Hematopoietic multipotent progenitor cell (in vitro differentiated cells): Measurements from ENCODE around the gene ADRA2A. TPM values are rescaled to one million over a fixed set of nuclear protein-coding genes. Genes with fewer than 3 reads are reported as not detected.

ENCODE experiments used
- DNase-seq, 3 donors: peaks; one replicate each; pipeline ENCODE4 v3.0.0-alpha.2; 2011 to 2015; ENCODE audit warnings: low read depth in 2 of 3, low spot score in 2 of 3
- total RNA-seq: library from RNA; depleted of rRNA; stranded (reverse); fragments of >200 nt; gene quantifications from one replicate; pipeline ENCODE4 v1.2.3, GENCODE V29; 2012

ADRA2A gene
- 6.5 TPM for total RNA-seq

DNA sequence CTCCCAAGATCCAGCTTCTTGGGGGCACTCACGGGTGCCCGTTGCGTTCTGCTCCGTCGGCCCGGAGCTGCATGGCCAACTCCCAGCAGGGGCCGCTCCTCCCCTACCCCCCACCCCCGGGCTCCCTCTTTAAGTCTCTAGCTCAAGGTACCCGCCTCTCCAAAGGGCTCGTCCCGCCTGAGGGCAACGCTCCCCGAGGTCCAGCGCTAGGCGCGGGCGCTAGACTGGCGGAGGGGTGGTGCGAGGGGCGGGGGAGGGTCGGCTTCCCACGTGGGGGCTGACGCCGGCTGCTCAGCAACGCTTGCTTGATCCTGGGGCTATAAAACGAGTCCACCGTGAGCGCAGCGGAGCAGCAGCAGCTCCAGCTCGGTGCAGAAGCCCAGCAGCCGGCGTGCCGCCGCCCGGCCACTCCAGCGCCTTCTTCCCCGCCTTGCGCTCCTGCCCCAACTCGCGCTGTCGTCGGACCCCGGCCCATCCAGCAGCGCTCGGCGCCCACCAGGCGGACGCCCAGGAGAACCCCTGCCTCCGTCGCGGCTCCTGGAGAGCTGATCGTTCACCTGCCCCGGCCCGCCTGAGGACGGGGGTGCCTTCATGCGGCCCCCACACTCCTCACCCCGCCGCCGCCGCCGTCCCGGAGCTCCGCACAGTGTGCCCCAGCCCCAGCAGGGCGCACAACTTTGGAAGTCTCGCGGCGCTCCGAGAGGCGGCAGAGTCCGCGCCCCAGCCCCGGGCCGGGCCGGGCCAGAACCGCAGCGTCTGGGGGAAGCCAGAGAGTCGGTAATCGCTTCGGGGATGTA lies at the start of gene ADRA2A:
Gene ADRA2A (plus strand): TSS at position 348 of the 797 bp plus-strand sequence. CDS start 968 bp downstream, outside the sequence.
- peak in 2 of 3 donors; percentile 68 to 75 for DNase-seq

DNA sequence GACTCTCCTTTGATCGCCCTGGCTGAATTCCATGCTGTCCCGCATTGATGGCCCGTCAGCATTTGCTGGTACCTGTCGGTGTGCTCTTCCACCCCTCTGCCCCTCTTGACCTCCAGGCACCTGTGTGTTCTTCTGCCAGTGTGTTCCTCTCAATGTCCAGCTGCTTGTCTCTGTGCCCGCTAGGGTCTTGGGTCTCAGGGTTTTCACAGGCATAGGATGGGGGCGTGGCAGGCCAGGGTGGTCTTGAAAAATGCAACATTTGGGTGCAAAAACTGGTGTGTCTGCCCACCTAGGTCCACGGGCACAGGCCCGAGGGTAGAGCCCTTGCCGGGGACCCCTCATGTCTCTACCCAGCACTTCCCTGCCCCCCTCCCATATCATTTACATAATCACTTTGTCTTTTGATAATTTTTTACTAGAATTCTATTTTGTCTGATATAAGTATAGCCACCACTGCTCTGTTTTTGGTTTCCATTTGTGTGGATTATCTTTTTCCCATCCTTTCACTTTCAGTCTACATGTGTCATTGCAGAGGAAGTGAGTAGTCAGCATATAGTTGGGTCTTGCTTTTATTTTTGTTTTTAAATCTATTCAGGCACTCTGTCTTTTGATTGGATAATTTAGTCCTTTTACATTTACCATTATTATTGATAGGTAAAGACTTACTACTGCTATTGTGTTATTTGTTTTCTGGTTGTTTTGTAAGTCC lies 46.6 kb upstream of the ADRA2A start:
- no peak for DNase-seq

DNA sequence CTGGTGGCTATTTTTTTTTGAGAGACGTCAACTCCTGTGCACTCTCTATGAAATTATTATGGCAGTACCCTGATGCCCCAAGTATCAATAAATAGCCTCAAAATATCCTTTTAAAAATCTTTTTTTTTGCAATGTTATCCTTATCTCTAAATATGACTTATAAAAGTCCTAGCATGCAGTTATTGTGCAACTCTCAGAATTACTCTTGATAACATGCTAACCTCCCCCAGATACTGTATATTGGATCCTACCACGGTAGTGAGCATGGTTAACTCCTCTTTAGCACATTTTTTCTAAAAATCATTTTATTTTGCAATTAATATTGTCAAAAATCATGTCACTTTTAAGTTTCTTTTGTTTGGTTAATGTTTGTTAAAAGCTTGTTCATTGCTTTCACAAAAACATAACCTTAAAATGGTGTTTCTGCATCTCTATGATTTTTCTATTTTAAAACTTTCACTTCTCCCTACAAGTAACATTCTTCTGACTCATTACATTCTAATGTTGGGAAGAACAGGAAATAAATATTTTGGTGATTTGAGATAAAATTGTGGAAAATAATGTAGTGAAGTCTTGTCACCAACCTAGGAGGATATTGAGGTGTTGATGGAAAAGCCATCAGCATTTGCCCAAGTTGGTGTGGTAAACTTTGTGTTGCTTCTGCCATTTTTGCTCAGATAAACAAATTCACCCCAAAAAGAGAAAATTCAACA lies 42.1 kb upstream of the ADRA2A start:
- DNase-seq: no peak

DNA sequence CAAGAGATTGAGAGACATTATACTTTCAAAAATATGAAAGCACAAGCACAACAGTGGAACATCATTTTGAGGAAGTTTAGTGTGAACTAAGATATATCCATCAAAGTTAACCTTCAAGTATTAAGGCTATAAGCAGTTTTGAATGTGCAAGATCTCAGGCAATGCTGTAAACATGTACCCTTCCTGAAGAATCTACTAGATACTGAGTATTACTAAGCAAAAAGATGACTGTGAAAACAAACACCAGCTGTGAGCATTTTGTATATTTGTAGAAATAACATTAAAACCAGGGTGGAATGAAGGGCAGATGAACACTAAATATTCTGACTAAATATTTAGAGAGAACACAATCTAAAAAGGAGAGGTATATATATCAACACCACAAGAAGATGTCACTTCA lies 41.3 kb upstream of the ADRA2A start:
- DNase-seq: no peak

DNA sequence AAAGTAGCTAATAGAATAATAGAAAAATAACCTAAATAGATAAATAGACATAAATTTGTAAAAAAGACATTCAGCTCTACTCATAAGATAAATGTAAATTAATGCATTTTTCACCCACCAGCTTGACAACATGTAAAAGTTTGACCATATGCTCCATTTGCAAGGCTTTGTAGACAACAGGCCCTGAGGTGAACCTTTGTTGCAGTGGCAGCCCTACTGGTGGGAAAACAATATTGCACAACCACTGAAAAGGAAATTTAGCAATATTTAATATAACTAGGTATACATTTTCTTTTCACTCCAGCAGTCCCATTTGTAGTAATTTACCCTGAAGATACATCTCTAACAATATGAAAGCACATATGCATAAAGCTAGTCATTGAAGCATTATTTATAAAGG lies 39.0 kb upstream of the ADRA2A start:
- no peak for DNase-seq

DNA sequence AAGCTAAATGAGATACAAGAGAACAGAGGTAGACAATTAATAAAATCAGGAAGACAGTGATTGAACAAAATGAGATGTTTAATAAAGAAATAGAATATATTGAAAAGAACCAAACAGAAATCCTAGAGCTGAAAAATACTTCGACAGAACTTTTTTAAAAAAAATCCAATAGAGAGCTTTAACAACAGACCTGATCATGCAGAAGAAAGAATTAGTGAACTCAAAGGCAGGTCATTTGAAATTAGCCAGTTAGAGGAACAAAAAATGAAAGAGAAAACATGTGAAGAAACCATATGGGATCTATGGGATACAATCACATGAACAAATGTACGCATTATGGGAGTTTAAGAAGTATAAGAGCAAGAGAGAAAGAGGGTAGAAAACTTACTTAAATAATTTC lies 37.3 kb upstream of the ADRA2A start:
- no peak for DNase-seq

DNA sequence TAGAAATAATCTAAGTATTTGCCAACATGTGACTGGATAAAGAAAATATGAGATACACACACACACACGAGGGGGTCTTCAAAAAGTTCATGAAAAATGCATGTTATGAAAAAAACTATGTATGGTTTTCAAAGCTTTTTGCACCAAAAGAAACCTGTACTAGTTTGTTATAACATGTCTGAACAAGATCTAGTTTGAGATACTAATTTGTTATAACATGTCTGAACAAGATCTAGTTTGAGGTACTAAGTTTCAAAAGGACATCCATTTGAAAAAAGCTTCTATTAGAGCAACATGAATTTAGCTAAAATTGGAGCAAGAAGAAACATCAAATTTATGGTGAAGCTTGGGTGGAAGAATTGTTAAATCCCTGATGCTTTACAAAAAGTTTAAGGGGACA lies 19.8 kb upstream of the ADRA2A start:
- no peak for DNase-seq

DNA sequence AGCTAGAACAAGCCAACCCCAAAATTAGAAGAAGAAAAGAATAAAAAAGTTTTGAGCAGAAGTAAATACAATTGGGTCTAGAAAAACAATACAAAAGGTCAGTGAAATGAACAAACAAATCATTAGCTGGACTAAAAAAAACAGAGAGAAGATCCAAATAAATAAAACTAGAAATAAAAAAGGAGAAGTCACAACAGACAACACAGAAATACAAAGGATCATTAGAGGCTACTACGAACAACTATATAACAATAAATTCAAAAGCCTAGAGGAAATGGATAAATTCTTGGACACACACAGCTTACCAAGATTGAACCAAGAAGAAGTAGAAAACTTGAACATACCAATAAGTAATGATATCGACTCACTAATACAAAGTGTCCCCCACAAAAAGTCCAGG lies 13.4 kb upstream of the ADRA2A start:
- no peak for DNase-seq

DNA sequence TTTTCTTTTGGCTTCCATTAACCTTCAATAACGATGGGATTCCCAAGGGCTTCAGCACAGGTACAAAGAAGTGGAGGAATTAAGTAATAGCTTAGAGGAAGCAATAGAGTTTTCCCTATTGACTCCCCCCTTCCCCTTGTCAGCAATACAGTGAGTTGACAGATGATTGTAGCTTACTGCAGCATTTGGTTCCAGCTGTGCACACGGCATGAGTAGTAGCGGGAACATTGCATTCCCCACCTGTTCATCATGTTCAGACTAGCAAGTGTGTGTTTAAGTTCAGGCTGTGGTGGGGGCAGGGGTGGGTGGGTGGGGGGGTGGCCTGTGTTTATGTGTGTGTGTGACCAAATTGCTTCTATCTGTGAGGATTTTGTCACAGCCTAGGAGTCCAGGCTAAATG lies 4.6 kb upstream of the ADRA2A start:
- DNase-seq: no peak

DNA sequence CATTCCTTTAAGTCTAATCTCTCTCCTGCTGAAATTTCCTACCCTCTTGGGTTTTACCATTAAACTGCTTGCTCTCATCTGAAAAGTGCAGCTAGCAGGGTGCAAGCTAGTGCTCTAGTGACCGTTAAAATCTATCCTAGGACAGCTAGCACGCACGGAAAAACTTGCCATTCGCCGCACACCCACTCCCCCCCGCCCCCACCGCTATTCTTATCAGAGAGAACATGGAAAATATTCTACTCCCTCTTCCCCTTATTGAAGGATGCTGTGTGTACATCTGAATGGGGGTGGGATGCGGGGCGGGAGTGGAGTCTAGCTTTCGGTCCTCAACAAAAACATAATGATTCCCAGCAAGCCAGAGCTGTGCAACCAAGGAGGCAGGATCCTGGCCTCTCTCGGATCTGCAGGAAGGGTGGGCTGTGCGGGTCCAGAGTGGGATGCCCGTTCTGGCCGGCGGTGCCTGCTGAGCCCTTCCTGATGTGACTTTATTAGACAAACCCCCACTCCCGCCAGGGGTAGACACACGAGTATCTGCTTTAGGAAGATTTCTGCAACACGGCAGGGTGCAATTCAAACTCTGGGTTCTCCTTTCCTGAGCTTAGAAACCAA lies 1.1 kb upstream of the ADRA2A start:
- DNase-seq: no peak

DNA sequence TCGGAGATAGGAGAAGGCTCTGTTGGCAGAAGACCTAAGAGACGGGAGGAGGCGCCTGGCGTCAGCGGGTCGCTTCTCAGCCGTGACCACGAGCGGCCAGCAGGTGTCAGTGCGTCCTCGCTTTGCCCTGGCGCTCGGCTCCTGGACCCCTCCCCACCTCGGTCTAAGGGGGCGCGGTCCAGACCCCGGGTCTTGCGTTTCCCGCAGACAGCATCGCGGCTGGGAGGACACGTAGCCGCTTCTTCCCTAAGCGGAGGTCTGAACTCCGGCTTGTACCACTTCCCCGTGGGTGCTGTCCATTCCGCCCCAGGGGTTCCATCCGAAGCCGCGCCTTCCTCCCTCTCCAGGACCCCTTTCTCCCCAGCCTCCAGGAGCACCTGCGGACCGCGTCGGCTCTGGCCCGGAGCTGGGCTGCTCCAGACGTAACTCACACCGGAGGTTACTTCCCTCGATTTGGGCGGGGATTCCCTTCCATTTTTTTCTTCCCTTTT lies 593 bp upstream of the ADRA2A start:
- peak in 2 of 3 donors; percentile 70 to 82 for DNase-seq

DNA sequence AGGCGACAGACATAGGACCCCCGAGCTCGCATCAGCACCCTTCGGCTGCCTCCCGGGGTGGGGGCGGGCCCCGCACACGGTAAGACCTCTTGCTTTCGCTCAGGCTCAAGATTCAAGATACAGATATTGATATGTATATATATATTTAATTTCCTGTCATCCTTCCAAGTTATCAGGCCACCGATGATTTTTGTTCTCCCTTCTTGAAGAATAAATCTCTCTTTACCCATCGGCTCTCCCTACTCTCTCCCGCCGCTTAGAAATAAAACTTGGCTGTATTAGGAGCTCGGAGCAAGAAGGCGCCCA lies 603 bp downstream of the ADRA2A start:
- DNase-seq: no peak

DNA sequence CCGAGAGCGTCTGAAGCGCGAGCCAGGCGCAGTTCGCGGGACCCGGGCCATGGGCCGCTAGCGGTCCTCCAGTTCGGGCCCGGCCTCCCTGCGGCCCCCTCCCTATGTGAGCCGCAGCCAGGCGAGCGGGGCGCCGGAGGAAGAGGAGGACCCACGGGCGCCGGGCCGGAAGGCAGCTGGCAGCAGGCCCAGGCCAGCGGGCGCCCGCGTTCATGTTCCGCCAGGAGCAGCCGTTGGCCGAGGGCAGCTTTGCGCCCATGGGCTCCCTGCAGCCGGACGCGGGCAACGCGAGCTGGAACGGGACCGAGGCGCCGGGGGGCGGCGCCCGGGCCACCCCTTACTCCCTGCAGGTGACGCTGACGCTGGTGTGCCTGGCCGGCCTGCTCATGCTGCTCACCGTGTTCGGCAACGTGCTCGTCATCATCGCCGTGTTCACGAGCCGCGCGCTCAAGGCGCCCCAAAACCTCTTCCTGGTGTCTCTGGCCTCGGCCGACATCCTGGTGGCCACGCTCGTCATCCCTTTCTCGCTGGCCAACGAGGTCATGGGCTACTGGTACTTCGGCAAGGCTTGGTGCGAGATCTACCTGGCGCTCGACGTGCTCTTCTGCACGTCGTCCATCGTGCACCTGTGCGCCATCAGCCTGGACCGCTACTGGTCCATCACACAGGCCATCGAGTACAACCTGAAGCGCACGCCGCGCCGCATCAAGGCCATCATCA lies 1.1 kb downstream of the ADRA2A start:
- peak in 2 of 3 donors; percentile 56 to 58 for DNase-seq

DNA sequence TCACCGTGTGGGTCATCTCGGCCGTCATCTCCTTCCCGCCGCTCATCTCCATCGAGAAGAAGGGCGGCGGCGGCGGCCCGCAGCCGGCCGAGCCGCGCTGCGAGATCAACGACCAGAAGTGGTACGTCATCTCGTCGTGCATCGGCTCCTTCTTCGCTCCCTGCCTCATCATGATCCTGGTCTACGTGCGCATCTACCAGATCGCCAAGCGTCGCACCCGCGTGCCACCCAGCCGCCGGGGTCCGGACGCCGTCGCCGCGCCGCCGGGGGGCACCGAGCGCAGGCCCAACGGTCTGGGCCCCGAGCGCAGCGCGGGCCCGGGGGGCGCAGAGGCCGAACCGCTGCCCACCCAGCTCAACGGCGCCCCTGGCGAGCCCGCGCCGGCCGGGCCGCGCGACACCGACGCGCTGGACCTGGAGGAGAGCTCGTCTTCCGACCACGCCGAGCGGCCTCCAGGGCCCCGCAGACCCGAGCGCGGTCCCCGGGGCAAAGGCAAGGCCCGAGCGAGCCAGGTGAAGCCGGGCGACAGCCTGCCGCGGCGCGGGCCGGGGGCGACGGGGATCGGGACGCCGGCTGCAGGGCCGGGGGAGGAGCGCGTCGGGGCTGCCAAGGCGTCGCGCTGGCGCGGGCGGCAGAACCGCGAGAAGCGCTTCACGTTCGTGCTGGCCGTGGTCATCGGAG lies 1.8 kb downstream of the ADRA2A start:
- DNase-seq: no peak

DNA sequence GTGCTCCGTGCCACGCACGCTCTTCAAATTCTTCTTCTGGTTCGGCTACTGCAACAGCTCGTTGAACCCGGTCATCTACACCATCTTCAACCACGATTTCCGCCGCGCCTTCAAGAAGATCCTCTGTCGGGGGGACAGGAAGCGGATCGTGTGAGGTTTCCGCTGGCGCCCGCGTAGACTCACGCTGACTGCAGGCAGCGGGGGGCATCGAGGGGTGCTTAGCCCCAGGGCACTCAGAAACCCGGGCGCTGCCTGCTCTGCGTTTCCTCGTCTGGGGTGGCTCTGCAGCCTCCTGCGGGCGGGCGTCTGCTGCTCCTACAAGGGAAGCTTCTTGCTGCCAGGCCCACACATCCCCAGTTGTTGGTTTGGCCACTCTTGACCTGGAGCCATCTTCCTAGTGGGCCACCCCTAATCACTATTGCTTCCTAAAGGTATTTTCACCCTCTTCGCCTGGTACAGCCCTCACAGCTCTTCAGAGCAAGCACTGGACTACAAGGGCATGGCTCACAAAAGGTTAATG lies 2.5 kb downstream of the ADRA2A start:
- DNase-seq: no peak

DNA sequence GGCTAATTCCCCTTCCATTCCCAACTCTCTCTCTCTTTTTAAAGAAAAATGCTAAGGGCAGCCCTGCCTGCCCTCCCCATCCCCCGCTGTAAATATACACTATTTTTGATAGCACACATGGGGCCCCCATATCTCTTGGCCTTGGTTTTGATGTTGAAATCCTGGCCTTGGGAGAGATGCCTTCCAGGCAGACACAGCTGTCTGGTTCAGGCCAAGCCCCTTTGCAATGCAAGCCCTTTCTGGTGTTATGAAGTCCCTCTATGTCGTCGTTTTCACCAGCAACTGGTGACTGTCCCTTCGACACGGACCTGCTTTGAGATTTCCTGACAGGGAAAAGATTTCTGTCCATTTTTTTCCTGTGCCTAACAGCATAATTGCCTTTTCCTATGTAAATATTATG lies 3.0 kb downstream of the ADRA2A start:
- DNase-seq: no peak

DNA sequence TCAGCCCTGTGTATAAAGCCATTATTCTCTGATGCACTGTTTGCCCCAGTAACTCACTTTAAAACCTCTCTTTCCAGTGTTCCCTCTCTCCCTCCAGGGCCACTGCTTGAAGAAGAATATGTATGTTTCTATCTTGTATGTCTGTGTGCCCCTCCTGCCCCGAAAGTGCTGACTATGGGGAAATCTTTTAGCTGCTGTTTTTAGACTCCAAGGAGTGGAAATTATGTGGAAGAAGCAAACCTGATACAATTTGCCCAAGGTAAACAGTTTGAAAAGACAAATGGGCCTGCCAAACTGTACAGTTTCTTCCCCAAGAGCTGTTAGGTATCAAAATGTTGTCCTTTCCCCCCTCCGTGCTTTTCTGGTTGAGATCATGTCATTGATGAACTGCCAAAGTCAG lies 3.4 kb downstream of the ADRA2A start:
- no peak for DNase-seq

DNA sequence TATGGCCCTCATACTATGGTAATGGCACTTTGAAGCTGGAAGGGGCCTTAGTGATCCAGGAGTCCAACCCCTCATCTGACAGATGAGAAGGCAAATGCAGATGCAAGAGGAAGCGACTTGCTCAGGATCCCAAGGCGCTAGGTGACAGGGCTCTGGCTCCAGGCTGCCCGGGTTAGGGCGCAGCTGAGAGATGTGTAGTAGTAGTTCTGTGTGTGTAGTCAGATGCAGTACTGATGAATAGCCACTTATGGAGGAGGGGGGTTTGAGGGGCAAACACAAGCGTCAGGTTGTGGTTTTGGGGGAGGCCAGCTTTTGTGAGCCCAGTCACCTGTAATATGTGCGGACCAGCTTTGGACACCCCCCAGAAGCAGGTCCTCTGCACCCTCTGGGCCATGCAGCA lies 4.8 kb downstream of the ADRA2A start:
- no peak for DNase-seq

DNA sequence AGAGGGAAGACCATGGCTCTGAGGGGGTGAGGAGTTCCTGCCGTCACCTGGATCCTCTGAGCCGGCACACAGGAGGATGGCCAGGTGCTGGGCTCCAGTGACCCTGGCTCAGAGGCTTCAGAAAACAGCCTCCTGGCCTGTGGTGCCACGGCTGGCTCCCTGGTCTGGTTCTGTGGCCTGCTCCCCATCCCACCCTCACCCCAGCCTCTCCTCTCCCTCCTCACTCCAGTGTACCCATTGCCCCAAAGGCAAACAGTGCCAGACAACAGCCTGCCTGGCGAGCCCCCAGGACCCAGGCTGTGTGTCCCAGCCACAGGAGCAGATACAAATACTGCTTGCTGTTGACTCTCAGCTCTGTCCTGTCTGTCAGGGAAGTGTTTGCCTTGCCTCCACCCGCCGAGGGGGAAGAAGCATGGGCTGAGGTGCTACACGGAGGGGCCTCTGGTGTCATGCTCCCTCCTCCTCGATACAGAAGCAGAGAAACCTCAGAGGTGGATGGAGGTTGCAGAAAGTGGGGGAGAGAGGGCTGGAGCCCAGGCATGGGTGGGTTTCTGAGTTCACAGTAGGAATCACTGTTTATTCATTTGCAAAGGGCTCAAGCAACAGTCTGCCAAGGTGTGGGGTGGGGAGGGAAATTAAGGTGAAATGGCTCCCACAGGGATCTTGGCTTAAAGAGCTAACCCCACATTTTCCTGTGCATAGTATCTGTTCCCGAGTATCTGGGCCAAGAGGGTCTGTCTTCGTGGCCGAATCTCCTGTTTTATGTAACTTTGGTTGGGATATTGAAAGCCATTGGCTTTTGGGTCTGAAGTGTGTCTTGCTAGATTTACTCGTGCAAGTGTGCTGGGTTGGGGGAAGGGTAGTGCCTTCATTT lies 5.5 kb downstream of the ADRA2A start:
- no peak for DNase-seq
